Stimulated activated CD8-positive, alpha-beta memory T cell treated with anti-CD3 and anti-CD28 coated beads, Interleukin-12 subunit alpha, Interleukin-12 subunit beta, amount 100 ng/mL, for 1 hour (primary cell): ENCODE measurements around the gene ARG1.
"Not testable (repeated sequence)": the region's sequence is repeated elsewhere in the genome, so short reads cannot be mapped to it uniquely, and the experiment has no call there.

Experiments used
- DNase-seq: peaks from one replicate; pipeline ENCODE4 v3.0.0-alpha.2; 2020; ENCODE audit warnings: low read depth

ARG1 gene

DNA sequence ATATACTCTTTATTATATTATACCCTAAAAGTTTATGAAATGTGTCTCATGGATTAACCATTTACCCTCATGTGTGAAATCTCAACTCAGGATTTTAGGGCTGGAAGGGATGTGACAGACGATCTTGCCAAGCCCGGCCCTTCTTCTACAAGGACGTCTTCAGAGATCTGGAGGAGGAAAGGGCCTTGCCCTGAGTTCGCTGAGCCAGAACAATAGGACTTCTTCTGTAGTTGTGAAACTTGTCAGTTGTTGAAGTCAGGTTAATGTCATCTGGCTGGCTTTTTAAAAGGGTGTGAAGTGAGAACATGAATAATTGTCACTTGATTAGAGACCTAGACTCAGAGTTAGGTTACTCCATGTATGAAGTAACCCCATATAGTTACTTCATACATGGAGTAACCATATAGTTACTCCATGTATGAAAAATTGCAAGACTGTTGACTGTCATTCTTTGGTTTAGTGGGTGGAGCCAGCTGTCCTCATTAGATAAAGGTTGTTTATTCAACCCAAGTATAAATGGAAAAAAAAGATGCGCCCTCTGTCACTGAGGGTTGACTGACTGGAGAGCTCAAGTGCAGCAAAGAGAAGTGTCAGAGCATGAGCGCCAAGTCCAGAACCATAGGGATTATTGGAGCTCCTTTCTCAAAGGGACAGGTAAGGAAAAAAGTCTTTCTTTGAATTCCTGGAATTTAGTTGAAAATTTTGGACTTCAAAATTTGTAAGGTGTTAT is at the start of gene ARG1:
Gene ARG1, plus strand, starts transcription at position 541 of the 730 bp plus-strand sequence. Its CDS starts 57 bp downstream, at position 598.
- DNase-seq = no peak

DNA sequence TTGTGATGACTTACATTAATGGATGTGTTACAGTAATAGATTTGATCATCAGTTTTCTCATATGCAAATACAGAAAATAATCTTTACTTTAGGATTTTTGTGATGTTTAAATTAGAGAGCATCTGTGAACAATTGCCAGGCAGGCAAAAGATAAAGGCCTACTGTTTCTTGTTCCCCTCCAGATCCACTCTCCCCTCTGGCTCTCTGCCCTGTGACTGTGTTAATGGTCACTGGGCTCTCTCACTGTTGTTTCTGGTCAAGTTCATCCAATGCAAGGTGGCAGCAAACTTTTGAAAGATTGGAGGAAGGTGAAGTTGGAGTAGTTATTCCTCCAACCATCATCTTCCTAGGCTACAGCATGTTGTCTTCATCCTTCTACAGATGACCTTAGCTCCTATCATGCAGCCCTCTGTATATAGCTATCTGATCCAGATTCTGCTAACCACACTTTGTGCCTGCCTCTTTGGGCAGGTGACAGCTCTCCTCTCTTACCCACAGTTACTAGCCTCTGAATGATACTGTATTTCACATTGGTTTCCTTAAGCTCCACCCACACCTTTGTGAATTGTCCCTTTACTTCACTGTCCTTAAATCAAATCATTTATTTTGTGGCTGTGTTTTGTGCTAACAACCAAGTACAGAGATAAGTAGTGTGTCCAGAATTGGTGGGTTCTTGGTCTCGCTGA is 48.9 kb upstream of the ARG1 start:
- DNase-seq = no peak

DNA sequence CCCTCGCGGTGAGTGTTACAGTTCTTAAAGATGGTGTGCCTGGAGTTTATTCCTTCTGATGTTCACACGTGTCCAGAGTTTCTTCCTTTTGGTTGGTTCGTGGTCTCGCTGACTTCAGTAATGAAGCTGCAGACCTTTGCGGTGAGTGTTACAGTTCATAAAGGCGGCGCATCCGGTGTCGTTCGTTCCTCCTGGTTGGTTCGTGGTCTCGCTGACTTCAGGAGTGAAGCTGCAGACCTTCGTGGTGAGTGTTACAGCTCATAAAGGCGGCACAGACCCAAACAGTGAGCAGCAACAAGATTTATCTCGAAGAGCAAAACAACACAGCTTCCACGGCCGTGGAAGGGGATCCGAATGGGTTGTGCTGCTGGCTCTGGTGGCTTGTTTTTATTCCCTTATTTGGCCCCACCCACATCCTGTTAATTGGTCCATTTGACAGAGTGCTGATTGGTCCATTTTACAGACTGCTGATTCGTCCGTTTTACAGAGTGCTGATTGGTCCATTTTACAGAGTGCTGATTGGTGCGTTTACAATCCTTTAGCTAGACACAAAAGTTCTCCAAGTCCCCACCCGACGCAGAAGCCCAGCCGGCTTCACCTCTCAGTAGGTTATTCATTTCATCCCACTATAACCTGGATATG is 48.2 kb upstream of the ARG1 start:
- DNase-seq = no peak

DNA sequence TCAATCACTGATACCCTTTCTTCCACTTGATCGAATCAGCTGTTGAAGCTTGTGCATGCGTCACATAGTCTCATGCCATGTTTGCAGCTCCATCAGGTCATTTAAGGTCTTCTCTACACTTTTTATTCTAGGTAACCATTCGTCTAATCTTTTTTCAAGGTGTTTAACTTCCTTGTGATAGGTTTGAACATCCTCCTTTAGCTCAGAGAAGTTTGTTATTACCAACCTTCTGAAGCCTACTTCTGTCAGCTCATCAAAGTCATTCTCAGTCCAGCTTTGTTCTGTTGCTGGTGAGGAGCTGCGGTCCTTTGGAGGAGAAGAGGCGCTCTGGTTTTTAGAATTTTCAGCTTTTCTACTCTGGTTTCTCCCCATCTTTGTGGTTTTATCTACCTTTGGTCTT is 42.1 kb upstream of the ARG1 start:
- DNase-seq = not testable (repeated sequence)

DNA sequence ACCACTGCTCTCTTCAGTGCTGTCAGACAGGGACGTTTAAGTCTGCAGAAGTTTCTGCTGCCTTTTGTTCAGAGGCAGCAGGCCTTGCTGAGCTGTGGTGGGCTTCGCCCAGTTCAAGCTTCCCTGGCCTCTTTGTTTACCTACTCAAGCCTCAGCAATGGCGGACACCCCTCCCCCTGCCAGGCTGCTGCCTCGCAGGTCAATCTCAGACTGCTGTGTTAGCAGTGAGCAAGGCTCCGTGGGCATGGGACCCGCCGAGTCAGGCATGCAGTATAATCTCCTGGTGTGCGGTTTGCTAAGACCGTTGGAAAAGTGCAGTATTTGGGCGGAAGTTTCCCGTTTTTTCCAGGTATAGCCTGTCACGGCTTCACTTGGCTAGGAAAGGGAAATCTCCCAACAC is 41.3 kb upstream of the ARG1 start:
- not testable (repeated sequence) for DNase-seq

DNA sequence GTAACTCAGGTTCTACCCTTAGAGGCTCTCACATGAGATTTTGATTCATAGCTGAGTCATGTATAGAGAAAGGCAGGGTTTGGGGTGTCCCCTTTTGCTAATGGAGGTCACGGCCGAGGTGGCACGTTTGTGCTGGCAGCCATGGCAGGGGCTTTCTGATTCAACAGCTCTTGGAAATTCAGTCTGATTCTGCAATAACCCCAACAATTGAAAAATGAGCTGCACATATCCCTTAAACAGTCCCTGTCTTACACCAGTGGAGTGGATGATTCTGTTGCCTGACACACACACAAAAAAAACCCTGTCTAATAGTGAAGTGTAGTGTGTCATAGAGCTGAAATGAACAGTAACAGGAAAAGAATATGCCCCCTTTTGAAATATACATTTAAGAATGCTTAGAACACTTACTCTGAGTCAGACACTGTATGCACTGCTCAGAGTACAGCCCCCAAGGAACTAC is 40.4 kb upstream of the ARG1 start:
- DNase-seq = no peak

DNA sequence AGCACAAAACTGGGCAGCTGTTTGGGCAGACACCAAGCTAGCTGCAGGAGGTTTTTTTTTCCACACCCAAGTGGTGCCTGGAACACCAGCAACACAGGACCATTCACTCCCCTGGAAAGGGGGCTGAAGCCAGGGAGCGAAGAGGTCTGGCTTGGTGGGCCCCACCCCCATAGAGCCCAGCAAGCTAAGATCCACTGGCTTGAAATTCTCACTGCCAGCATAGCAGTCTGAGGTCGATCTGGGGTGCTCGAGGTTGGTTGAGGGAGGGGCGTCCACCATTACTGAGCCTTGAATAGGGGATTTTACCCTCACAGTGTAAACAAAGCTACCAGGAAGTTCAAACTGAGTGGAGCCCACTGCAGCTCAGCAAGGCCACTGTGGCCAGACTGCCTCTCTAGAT is 34.4 kb upstream of the ARG1 start:
- not testable (repeated sequence) for DNase-seq

DNA sequence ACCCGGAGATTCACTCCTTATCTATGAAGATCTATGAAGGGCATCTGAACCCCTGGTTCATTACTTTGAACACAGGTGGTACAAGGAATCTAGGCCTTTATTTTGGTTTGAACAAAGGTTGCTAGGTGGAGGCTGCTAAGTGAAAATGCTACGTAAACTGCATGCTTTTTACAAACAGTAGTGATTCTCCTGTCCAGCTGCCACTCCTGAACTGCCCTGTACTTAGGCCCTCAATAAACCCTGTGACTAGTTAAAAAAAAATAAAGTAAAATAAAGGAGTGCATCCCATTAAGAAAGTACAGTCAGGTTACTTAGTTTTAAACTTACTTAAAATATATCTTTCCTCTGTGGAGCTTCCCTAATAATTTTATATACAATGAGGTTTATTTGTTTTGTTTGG is 27.7 kb upstream of the ARG1 start:
- DNase-seq = no peak

DNA sequence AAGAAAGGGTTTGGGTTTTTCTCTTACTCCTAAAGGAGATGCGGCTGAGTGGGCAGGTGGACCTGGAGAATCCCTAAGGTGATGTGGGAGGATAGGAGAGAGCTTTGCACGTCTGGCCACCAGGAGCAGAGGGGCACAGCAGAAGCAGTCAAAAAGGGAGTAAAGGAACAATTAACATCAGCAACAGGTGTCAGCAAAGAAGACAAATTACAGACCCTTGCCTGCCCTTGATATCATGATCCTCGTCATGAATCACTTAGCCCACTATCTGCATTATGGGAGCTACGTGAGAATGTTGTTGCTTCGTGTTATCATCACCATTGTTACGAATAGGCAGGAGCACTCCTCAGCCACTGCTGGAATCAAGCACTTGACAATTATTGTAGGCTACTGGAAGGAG is 25.5 kb upstream of the ARG1 start:
- no peak for DNase-seq

DNA sequence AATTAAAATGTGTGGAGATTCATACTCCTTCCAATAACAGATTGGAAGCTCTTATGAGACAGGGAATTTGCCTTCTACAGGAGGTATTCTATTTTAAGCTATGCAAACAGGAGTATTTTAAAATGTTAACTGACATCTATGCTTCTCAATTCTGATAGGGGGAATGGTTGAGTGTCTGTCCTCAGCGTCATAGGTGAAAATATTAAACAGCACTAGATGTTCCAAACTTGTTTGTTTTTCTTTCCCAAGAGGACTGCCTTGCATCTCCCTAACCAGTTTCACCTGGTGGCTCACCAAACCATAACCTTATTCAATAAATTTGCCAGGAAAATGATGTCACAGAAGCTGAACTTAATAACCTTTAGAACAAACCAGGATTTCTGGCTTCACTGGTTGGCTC is 24.6 kb upstream of the ARG1 start:
- DNase-seq = no peak

DNA sequence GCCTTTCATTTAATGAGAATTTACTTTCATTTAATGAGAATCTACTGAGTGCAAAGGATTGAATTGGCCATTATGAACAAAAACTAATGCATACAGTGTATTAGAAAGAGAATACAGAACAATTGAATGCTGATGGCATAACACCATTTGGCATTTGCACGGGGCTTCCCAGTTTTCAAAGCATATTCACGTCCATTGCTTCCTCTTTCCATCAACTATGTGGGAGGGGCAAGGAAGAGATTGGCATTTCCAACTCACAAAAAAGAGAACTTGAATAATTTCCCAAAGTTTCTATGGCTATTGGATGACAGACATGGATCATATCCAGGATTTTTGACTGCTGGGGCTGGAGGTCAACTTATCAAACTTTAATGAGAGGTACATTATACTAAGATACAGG is 23.2 kb upstream of the ARG1 start:
- no peak for DNase-seq

DNA sequence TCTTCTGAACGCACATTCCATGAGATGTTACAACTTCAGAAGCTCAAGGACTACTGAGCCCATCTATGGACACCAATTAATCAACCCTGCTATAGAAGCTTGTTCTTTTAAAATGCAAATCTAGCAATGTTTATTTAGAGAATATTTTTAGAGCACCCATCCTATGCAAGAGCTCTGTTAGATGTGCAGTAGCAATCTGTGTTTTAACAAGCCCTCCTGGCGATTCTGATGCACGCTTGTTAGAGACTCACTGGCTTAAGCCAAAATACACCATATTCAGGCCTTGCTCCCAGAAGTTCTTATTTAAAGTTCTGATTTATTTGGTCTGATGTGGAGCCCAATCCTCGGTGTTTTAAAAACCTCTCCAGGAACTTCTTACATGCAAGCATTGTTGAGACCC is 21.1 kb upstream of the ARG1 start:
- no peak for DNase-seq

DNA sequence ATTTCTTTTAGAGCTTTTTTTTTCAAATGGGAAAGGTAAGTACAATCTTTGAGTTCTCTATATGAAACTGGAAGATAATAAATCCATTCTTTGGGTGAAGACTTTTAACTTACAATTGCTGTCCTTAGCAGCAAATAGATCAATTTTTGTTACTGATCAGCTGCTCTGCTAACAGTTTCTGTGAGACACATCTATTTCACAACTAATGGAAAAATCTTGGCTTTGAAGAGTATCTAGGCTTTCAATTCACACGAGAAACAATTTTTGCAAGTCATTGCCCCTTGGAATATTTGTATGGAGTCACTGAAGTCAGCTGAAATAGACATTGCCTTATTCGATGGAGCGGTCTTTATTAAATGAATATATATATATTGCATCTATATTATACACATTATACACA is 20.5 kb upstream of the ARG1 start:
- no peak for DNase-seq

DNA sequence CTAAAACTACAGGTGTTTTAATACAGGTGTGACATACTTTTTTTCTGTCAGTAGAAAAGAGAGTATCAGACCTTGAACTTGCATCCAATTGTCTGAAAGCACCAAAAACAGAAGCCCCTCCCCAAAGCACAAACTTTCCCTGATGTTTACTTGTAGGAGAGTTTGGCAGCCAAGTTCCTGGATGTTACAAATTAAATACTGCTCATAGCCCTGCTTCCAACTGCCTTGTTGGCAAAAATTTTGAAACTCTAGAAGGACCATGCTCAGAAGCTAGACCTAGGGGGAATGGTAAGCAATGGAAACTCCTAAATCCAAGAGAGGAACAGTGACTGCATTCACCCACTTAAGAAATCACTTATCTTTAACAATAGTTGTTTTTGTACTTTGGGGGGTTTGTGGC is 17.0 kb upstream of the ARG1 start:
- no peak for DNase-seq

DNA sequence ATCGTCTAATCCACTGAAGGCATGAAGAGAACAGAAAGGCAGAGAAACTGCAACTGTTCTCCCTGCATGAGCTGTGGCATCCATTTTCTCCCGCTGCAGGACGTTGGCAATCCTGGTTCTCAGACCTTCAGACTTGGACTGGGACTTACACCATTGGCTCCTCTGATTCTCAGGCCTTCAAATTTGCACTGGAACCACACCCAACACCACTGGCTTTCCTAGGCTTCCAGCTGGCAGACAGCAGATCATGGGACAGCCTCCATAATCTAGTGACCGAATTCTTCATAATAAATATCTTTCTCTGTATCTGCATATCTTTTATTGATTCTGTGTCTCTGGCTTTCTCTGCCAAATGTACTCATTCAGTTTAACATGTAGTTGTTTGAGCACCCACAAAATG is 14.1 kb upstream of the ARG1 start:
- DNase-seq = no peak

DNA sequence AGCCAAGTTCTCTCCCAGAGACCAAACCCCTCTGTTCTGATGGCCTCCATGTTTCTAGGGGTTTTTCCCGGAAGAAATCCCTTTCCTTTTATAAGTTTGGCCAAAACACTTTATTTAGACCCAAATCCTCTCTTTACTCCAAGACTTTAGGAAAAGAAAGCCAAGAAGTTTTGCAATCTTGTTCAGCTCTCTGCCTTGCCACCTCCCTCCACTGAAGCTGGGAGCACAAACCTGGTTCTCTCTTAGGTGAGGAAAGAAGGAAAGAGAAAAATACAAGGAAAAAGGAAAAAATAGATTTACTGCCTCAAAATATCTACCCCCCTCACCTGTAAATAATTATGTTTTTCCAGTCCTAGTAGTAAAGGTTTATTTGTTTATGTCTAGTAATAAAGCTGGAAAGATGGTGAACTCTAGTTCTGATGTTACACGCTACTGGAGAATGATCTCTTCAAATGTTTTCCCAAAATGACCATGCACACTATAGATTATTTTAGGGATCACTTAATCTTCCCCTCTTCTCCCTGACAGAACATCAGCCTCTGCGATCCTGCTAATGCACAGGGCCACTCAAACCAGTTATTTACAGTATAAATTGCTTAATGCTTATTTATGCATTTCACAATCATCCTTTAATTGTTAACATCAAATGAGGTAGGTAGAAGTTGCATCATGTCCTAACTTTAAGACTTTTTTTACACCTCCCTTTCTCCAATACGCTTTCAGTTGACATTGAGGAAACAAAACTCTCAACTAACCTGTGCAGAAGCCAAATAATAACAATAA is 10.9 kb upstream of the ARG1 start:
- DNase-seq = no peak

DNA sequence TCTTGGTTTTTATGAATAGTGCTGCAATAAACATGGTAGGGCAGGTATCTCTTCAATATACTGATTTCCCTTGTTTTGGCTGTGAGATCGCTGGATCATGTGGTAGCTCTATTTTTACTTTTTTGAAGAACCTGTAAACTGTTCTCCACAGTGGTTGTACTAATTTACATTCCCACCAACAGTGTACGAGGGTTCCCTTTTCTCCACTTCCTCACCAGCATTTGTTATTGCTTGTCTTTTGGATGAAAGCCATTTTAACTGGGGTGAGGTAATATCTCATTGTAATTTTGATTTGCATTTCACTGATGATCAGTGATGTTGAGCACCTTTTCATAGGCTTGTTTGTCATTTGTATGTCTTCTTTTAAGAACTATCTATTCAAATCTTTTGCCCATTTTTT is 8.0 kb upstream of the ARG1 start:
- no peak for DNase-seq

DNA sequence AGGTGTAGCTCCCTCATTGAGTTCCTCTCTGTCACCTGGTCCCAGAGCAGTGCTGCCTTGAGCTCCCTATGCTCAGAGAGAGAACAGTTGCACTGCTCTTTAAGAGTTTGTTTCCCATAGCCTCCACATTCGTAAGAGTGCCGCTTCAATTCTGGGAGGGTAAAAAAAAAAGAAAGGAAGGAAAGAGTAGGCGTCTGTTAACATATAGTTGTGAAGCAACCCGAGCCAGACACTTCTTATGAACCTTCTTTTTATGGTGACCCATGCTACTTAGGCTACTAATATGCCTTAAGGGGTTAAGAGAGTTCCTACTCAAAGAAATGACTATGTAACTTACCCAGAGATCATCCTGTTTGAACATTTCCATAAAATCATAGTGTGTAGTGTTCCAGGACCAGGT is 4.3 kb upstream of the ARG1 start:
- no peak for DNase-seq

DNA sequence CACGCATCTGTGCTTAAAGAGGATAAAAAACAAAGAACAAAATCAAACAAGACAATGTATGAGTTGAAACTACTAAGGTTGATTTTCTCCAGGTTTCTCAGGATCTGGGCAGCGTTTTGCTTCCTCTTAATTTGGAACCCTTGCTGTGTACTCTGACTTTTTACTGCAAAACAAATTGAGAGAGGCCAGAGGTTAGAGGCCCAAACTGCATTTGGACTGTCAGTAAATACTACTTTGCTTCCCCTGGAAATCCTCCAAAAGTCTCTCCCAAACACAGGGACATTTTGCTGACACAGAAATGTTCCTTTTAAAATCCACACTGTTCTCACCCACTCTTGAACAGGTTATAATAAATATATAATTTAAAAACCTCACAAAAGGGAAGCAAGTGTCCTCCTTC is 1.1 kb downstream of the ARG1 start:
- no peak for DNase-seq

DNA sequence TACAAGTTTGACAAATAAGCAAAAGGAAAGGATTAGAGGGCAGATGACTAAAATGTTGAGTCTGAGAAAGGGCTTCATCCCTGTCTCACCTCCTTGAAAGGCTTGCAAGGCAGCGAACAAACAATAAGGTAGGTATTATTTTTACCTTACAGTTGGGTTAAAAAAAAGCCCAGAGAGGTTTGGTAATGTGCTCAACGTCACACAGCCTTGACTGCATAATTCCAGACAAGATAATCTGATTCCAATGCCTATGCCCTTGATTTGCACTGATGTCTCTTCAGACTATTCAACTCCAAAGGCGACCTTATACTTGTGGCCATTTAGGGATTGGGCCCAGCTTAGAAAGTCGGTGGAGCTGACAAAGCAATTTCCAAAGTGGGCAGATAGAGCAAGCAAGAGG is 1.7 kb downstream of the ARG1 start:
- DNase-seq = no peak

DNA sequence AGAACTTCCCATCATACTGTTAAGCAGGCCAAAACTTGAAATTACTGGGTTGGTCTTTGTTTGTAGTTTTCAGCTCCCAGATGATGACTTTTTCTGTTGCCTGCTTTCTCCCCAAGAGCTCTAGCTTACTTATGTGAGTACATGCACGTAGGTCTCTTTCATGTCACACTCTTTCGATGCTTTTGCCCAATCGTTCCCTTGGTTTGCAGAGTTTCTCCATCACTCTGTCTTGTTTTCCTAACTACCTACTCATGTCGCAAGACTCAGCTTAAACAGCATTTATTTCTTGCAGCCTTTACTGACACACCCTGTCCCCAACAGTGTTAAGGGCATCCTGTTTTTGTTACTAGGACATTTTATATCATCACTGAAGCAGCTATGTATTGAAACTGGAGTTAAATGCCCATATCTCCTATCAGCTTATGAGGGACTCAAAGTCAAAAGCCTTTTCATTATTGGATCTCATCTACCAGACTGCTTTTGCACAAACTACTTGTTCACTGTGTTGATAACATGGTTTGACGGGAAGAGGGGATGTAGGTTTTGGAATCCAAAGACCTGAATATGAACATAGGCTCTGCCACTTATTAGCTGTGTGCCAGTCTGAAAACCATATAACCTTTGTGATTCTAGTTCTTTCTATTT is 2.9 kb downstream of the ARG1 start:
- DNase-seq = no peak

DNA sequence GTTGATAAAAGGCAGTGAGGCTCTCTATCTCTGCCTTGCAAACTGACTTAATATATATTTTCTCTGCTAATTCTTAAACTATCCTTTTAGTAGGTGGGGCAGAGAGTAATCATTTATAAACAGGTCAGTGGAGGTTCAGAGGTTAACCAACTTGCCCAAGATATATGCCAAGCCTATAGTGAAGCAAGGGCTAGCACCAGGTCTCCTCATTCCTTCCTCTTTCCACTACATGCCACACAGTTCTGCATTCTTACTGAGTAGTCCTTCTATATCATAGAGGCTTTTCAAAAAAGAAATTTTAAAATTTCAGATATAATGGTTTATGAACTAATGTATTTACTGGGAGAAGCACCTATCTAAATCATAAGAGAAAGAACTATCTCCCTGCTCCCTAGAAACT is 8.5 kb downstream of the ARG1 start:
- no peak for DNase-seq
